Measurements from ENCODE around the gene TMBIM6.
A peak's percentile ranks its signal among the peaks of the same experiment; 100 is the strongest.

- TF ChIP-seq EZH2 (IDR thresholded peaks at IDR 0.05) (no peak), POLR2AphosphoS5 (IDR thresholded peaks at IDR 0.05; ENCODE audit: borderline replicate concordance, low read depth, low read length) (peak; percentile 100), FOXP2 (optimal IDR thresholded peaks at IDR 0.05; ENCODE audit: control extremely low read depth, extremely low read length, insufficient read depth) (no peak)
These were observed at the start of gene TMBIM6 for GRCh38 chr12:49740930-49741881.
